ENCODE data around the gene C5AR2. TPM values are rescaled to one million over a fixed set of nuclear protein-coding genes. Genes with fewer than 3 reads are reported as not detected.

C5AR2 gene
- total RNA-seq (under 1 TPM; 0.06 to 0.19 TPM), total RNA-seq (0 to 7.3 (median 0.41) reads per million in 172 experiments)
- polyA plus RNA-seq (2013, experiment 1 of 2) = 1.9 TPM
- 1.6 TPM for polyA plus RNA-seq (2013, experiment 2 of 2)

- intact Hi-C loops (cut with DNase I, micrococcal nuclease) = no loop called here
- peaks cover 4% of the 10 kb centered on the region for H3K27me3 Mint-ChIP-seq
- no peak within 1 kb of the TSS for H3K4me3 Mint-ChIP-seq
- H3K9me3 ChIP-seq (ENCODE audit: control insufficient read depth in 1 of 2, insufficient read depth in 1 of 2, low read length in 2 of 2) = no peaks in the 10 kb centered on the region
- no peak for TF ChIP-seq CTCF (IDR thresholded peaks at IDR 0.05)
- no peaks in the 10 kb centered on the region for H3K27me3 ChIP-seq (ENCODE audit: control insufficient read depth in 1 of 2, insufficient read depth in 2 of 2, low read length in 2 of 2)
- DNase-seq (no peak), ATAC-seq (ENCODE audit: poor library complexity) (no peak)
- H3K27ac Mint-ChIP-seq = no peak within 1 kb of the TSS
- H3K4me3 ChIP-seq (ENCODE audit: low read length) = no peak within 1 kb of the TSS
- H3K36me3 ChIP-seq (ENCODE audit: insufficient read depth, low read length) = no peaks in the 10 kb centered on the region
- H3K4me1 ChIP-seq (ENCODE audit: insufficient read depth, low read length) = peaks cover 21% of the 10 kb centered on the region
- POLR2A ChIA-PET = no interaction called here
- H3K27ac ChIP-seq (ENCODE audit: low read depth in 1 of 2, low read length in 2 of 2) = no peak within 1 kb of the TSS
- CTCF ChIA-PET = no interaction called here
- H3K36me3 Mint-ChIP-seq (ENCODE audit: low read depth) = no peaks in the 10 kb centered on the region
- no peaks in the 10 kb centered on the region for H3K9me3 Mint-ChIP-seq
- peaks cover 7% of the 10 kb centered on the region for H3K4me1 Mint-ChIP-seq (ENCODE audit: low read depth)
Measured at GRCh38 chr19:47331931-47332547, at the start of gene C5AR2. C5AR2 (plus strand) TSS chr19:47332175; CDS start chr19:47340800, 8,625 bp downstream.

GRCh38 chr19:47283405-47284059 is 48.4 kb upstream of the C5AR2 start:
- ChIA-PET POLR2A (no interaction called here), CTCF (interaction anchor here (0.7 to 1.5 kb wide), 3 partner anchors 10 to 145 kb away, joined by 3 read pairs; no protein-coding TSS in a partner anchor)
- Mint-ChIP-seq H3K9me3 (no peaks in the 10 kb centered on the region), H3K27me3 (no peaks in the 10 kb centered on the region), H3K36me3 (ENCODE audit: low read depth) (no peaks in the 10 kb centered on the region), H3K4me1 (ENCODE audit: low read depth) (peaks cover 10% of the 10 kb centered on the region), H3K27ac (no peak overlapping the region), H3K4me3 (no peak overlapping the region)
- ATAC-seq (ENCODE audit: poor library complexity) = no peak
- intact Hi-C loops (cut with DNase I, micrococcal nuclease) = no loop called here
- no peaks in the 10 kb centered on the region for H3K36me3 ChIP-seq (ENCODE audit: insufficient read depth, low read length)
- H3K27me3 ChIP-seq (ENCODE audit: control insufficient read depth in 1 of 2, insufficient read depth in 2 of 2, low read length in 2 of 2) = no peaks in the 10 kb centered on the region
- no peak overlapping the region for H3K27ac ChIP-seq (ENCODE audit: low read depth in 1 of 2, low read length in 2 of 2)
- H3K9me3 ChIP-seq (ENCODE audit: control insufficient read depth in 1 of 2, insufficient read depth in 1 of 2, low read length in 2 of 2) = no peaks in the 10 kb centered on the region
- no peak for TF ChIP-seq CTCF (IDR thresholded peaks at IDR 0.05)
- H3K4me1 ChIP-seq (ENCODE audit: insufficient read depth, low read length) = peaks cover 1% of the 10 kb centered on the region
- DNase-seq = no peak
- no peak overlapping the region for H3K4me3 ChIP-seq (ENCODE audit: low read length)

GRCh38 chr19:47284324-47284899 is 47.6 kb upstream of the C5AR2 start:
- Mint-ChIP-seq H3K4me3 (no peak overlapping the region), H3K4me1 (ENCODE audit: low read depth) (peaks cover 12% of the 10 kb centered on the region), H3K36me3 (ENCODE audit: low read depth) (no peaks in the 10 kb centered on the region), H3K27ac (no peak overlapping the region), H3K9me3 (no peaks in the 10 kb centered on the region), H3K27me3 (no peaks in the 10 kb centered on the region)
- peak; percentile 46 for ATAC-seq (ENCODE audit: poor library complexity)
- Histone ChIP-seq H3K36me3 (ENCODE audit: insufficient read depth, low read length) (no peaks in the 10 kb centered on the region), H3K27ac (ENCODE audit: low read depth in 1 of 2, low read length in 2 of 2) (no peak overlapping the region), H3K4me1 (ENCODE audit: insufficient read depth, low read length) (peaks cover 4% of the 10 kb centered on the region), H3K4me3 (ENCODE audit: low read length) (no peak overlapping the region), H3K27me3 (ENCODE audit: control insufficient read depth in 1 of 2, insufficient read depth in 2 of 2, low read length in 2 of 2) (no peaks in the 10 kb centered on the region), H3K9me3 (ENCODE audit: control insufficient read depth in 1 of 2, insufficient read depth in 1 of 2, low read length in 2 of 2) (no peaks in the 10 kb centered on the region)
- TF ChIP-seq CTCF (IDR thresholded peaks at IDR 0.05) = peak; percentile 78
- DNase-seq = peak in 8 of 14 experiments; percentile 17 to 84 (median 60)
- ChIA-PET POLR2A (no interaction called here), CTCF (interaction anchor here (0.7 to 1.5 kb wide), 6 partner anchors 8 to 153 kb away, joined by 3 to 6 read pairs (median 3); partner anchors contain the start of gene SAE1)
- intact Hi-C loops (cut with DNase I, micrococcal nuclease) = no loop called here

All from CD4-positive, alpha-beta T cell (primary cell).